PC-9 (cell line): Measurements from ENCODE around the gene YLPM1. TPM values are rescaled to one million over a fixed set of nuclear protein-coding genes. Genes with fewer than 3 reads are reported as not detected.
A peak's percentile ranks its signal among the peaks of the same experiment; 100 is the strongest.

Experiments
- Bru-seq: library from RNA; stranded (reverse); fragments of 400-500 nt; gene quantifications from one replicate; lab custom pipeline; 2021; lab: Mats Ljungman, UMichigan
- BruChase-seq, 2 experiments: library from RNA; stranded (reverse); fragments of 400-500 nt; gene quantifications; one replicate each; lab custom pipeline; 2021; lab: Mats Ljungman, UMichigan
- BruUV-seq: library from RNA; stranded (reverse); fragments of 400-500 nt; replicated peaks from 2 replicates; lab custom pipeline; 2021; lab: Mats Ljungman, UMichigan
- CTCF ChIA-PET: fragments of 300-600 bp; sonication (Branson Sonifier 250); formaldehyde crosslinking; loops from one replicate; lab custom pipeline; 2022; ENCODE audit warnings: antibody characterized with exemption; lab: Charles Lee
- POLR2A ChIA-PET: fragments of 300-600 bp; sonication (Branson Sonifier 250); formaldehyde crosslinking; loops from one replicate; lab custom pipeline; 2022; ENCODE audit warnings: antibody characterized with exemption; ENCODE audit not compliant: unreplicated experiment; lab: Charles Lee
- DNase-seq, 2 experiments: peaks; one replicate each; pipeline versions ENCODE4 v3.0.0 to v3.0.0-alpha.2; 2015 to 2022; ENCODE audit warnings: mixed read lengths in 1 of 2
- H2AFZ ChIP-seq: fragments of 200-600 bp; sonication (generic); 2 replicates; pipeline ENCODE4 v1.8.1; 2017; ENCODE audit warnings: antibody characterized with exemption
- H3F3A ChIP-seq: fragments of 200-600 bp; sonication (generic); 2 replicates; pipeline ENCODE4 v1.8.1; 2017; ENCODE audit warnings: antibody characterized with exemption, mild to moderate bottlenecking, low read depth; ENCODE audit not compliant: insufficient read depth
- H3K27ac ChIP-seq: fragments of 200-600 bp; sonication (generic); 2 replicates; pipeline ENCODE4 v1.6.1; 2016; ENCODE audit warnings: mixed run types
- H3K27me3 ChIP-seq: fragments of 200-600 bp; sonication (generic); 2 replicates; pipeline ENCODE4 v1.6.1; 2016; ENCODE audit warnings: low read depth, mixed run types; ENCODE audit not compliant: insufficient read depth
- H3K36me3 ChIP-seq: fragments of 200-600 bp; sonication (generic); 2 replicates; pipeline ENCODE4 v1.6.1; 2016; ENCODE audit warnings: low read depth, mixed run types
- H3K4me1 ChIP-seq: fragments of 200-600 bp; sonication (generic); replicated peaks from 2 replicates; pipeline ENCODE4 v1.6.1; 2016; ENCODE audit warnings: mixed run types; ENCODE audit not compliant: insufficient read depth
- H3K4me2 ChIP-seq: fragments of 200-600 bp; sonication (generic); 2 replicates; pipeline ENCODE4 v1.6.1; 2017; ENCODE audit warnings: mixed run types
- H3K4me3 ChIP-seq: fragments of 200-600 bp; sonication (generic); 2 replicates; pipeline ENCODE4 v1.6.1; 2016; ENCODE audit warnings: mixed run types
- H3K79me2 ChIP-seq: fragments of 200-600 bp; sonication (generic); 2 replicates; pipeline ENCODE4 v1.6.1; 2017; ENCODE audit warnings: low read depth, mixed run types
- H3K9me2 ChIP-seq: fragments of 200-600 bp; sonication (generic); 2 replicates; pipeline ENCODE4 v1.8.1; 2017; ENCODE audit warnings: mild to moderate bottlenecking; ENCODE audit not compliant: insufficient read depth
- H3K9me3 ChIP-seq: fragments of 200-600 bp; sonication (generic); 2 replicates; pipeline ENCODE4 v1.8.1; 2016; ENCODE audit warnings: low read depth; ENCODE audit not compliant: insufficient read depth
- H4K20me1 ChIP-seq: fragments of 200-600 bp; sonication (generic); 2 replicates; pipeline ENCODE4 v1.8.1; 2017; ENCODE audit not compliant: insufficient read depth
- EZH2 ChIP-seq: fragments of 200-600 bp; sonication (generic); IDR thresholded peaks from 2 replicates; pipeline ENCODE4 v1.8.0; 2017; ENCODE audit warnings: antibody characterized with exemption, low read depth
- intact Hi-C: fragments of 100-400 bp; cut with micrococcal nuclease; formaldehyde crosslinking; loops from one replicate; pipeline ENCODE4 v1.10.0; 2022; ENCODE audit not compliant: unreplicated experiment
- long read RNA-seq: library from polyadenylated mRNA; stranded (forward); transcript quantifications from one replicate; pipeline ENCODE4 v2.0.0, GENCODE V29; 2022
- total RNA-seq: library from RNA; stranded (reverse); gene quantifications from 2 replicates; pipeline ENCODE4 v1.2.3, GENCODE V29; 2021
- TF ChIP-seq, protein P1 (sequence below): fragments of 200-600 bp; sonication (generic); conservative IDR thresholded peaks from 2 replicates; pipeline ENCODE4 v1.6.1; 2017; ENCODE audit warnings: mixed run types, antibody characterized with exemption, mild to moderate bottlenecking, moderate library complexity

YLPM1 gene, protein sequence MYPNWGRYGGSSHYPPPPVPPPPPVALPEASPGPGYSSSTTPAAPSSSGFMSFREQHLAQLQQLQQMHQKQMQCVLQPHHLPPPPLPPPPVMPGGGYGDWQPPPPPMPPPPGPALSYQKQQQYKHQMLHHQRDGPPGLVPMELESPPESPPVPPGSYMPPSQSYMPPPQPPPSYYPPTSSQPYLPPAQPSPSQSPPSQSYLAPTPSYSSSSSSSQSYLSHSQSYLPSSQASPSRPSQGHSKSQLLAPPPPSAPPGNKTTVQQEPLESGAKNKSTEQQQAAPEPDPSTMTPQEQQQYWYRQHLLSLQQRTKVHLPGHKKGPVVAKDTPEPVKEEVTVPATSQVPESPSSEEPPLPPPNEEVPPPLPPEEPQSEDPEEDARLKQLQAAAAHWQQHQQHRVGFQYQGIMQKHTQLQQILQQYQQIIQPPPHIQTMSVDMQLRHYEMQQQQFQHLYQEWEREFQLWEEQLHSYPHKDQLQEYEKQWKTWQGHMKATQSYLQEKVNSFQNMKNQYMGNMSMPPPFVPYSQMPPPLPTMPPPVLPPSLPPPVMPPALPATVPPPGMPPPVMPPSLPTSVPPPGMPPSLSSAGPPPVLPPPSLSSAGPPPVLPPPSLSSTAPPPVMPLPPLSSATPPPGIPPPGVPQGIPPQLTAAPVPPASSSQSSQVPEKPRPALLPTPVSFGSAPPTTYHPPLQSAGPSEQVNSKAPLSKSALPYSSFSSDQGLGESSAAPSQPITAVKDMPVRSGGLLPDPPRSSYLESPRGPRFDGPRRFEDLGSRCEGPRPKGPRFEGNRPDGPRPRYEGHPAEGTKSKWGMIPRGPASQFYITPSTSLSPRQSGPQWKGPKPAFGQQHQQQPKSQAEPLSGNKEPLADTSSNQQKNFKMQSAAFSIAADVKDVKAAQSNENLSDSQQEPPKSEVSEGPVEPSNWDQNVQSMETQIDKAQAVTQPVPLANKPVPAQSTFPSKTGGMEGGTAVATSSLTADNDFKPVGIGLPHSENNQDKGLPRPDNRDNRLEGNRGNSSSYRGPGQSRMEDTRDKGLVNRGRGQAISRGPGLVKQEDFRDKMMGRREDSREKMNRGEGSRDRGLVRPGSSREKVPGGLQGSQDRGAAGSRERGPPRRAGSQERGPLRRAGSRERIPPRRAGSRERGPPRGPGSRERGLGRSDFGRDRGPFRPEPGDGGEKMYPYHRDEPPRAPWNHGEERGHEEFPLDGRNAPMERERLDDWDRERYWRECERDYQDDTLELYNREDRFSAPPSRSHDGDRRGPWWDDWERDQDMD (N-terminal part only)
- total RNA-seq (146 and 170 TPM in 2 replicates), Bru-seq, nascent RNA (percentile 97 among the genes with signal in this experiment), BruChase-seq, experiment 1, labeled RNA remaining after a 2-hour chase (percentile 98 among the genes with signal in this experiment), BruChase-seq, experiment 2, labeled RNA remaining after a 6-hour chase (percentile 95 among the genes with signal in this experiment)
- long read RNA-seq, full-length matches to known transcripts: 3 of 29 reads
- long read RNA-seq, partial matches to known transcripts: 22 of 29 reads
- long read RNA-seq, other reads (novel, unspliced or antisense): 4 of 29 reads

GRCh38 chr14:74762917-74763802 lies at the start of gene YLPM1:
TSS of gene YLPM1 (plus strand) at chr14:74763316. CDS start at chr14:74763490, 174 bp downstream.
- H4K20me1 ChIP-seq: peaks cover 43% of the 10 kb centered on the region
- ChIA-PET POLR2A (interaction anchor here (0.5 to 0.9 kb wide), 15 partner anchors 9 to 698 kb away, joined by 3 to 26 read pairs (median 4); partner anchors contain the start of genes ISCA2 and NPC2), CTCF (interaction anchor here (0.7 to 3.2 kb wide), 6 partner anchors 26 to 679 kb away, joined by 3 to 15 read pairs (median 5); no protein-coding TSS in a partner anchor)
- peaks cover 18% of the 10 kb centered on the region; the same call in 1 of the 2 replicates for H3F3A ChIP-seq
- intact Hi-C loops: loop anchor here (1.0 to 2.0 kb wide), 4 partner anchors 50 to 460 kb away; partner anchors contain the start of genes ABCD4, AREL1, FCF1 and ISCA2
- TF ChIP-seq, protein P1, sequence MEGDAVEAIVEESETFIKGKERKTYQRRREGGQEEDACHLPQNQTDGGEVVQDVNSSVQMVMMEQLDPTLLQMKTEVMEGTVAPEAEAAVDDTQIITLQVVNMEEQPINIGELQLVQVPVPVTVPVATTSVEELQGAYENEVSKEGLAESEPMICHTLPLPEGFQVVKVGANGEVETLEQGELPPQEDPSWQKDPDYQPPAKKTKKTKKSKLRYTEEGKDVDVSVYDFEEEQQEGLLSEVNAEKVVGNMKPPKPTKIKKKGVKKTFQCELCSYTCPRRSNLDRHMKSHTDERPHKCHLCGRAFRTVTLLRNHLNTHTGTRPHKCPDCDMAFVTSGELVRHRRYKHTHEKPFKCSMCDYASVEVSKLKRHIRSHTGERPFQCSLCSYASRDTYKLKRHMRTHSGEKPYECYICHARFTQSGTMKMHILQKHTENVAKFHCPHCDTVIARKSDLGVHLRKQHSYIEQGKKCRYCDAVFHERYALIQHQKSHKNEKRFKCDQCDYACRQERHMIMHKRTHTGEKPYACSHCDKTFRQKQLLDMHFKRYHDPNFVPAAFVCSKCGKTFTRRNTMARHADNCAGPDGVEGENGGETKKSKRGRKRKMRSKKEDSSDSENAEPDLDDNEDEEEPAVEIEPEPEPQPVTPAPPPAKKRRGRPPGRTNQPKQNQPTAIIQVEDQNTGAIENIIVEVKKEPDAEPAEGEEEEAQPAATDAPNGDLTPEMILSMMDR: peak; percentile 40; the same call in 1 of the 2 replicates
- TF ChIP-seq EZH2: no peak
- peak within 1 kb of the TSS; percentile 89 for H2AFZ ChIP-seq
- no peaks in the 10 kb centered on the region for H3K9me3 ChIP-seq
- peak within 1 kb of the TSS; percentile 81 for H3K4me2 ChIP-seq
- no peaks in the 10 kb centered on the region for H3K9me2 ChIP-seq
- H3K4me1 ChIP-seq: peaks cover 45% of the 10 kb centered on the region
- no TSS peak for BruUV-seq
- peak within 1 kb of the TSS; percentile 55 for H3K27ac ChIP-seq
- peaks cover 32% of the 10 kb centered on the region for H3K36me3 ChIP-seq
- peak; percentile 98 to 99 for DNase-seq
- H3K4me3 ChIP-seq: peak within 1 kb of the TSS; percentile 80
- H3K79me2 ChIP-seq: peaks cover 49% of the 10 kb centered on the region
- H3K27me3 ChIP-seq: no peaks in the 10 kb centered on the region

GRCh38 chr14:74713395-74713735 lies 49.8 kb upstream of the YLPM1 start:
- no peaks in the 10 kb centered on the region; the same call in 1 of the 2 replicates for H3K9me3 ChIP-seq
- CTCF ChIA-PET: interaction anchor here (0.7 to 2.7 kb wide), 2 partner anchors 104 to 184 kb away, joined by 3 to 14 read pairs; no protein-coding TSS in a partner anchor
- TF ChIP-seq, protein P1: no peak
- TF ChIP-seq EZH2: no peak
- no TSS peak for BruUV-seq
- H3K27me3 ChIP-seq: no peaks in the 10 kb centered on the region
- POLR2A ChIA-PET: interaction anchor here (0.6 kb wide), 1 partner anchor 410 kb away, joined by 11 read pairs; no protein-coding TSS in a partner anchor
- H3K36me3 ChIP-seq: peaks cover 32% of the 10 kb centered on the region
- H3K9me2 ChIP-seq: no peaks in the 10 kb centered on the region
- H3K27ac ChIP-seq: 0 out of 2 replicates have a peak overlapping the region, but pooled peaks have one; percentile 1
- no peak for DNase-seq
- H4K20me1 ChIP-seq: peaks cover 22% of the 10 kb centered on the region
- peak overlapping the region; percentile 91 for H2AFZ ChIP-seq
- intact Hi-C loops: loop anchor here (1.0 to 2.0 kb wide), 4 partner anchors 41 to 104 kb away; partner anchors contain the start of gene YLPM1
- peak overlapping the region; percentile 67 for H3K4me3 ChIP-seq
- H3K4me2 ChIP-seq: peak overlapping the region; percentile 89
- H3K4me1 ChIP-seq: peaks cover 21% of the 10 kb centered on the region
- peaks cover 66% of the 10 kb centered on the region for H3K79me2 ChIP-seq
- H3F3A ChIP-seq: peaks cover 32% of the 10 kb centered on the region
